ENCODE data around the gene IFI27L2.

The IFI27L2 gene

GRCh38 chr14:94173885-94174603 is 44.6 kb upstream of the IFI27L2 start, which contains the start of gene PPP4R4:
Gene PPP4R4, plus strand, starts transcription at chr14:94174322. Its CDS starts 144 bp downstream, at chr14:94174466.
- DNase-seq (ENCODE audit: low spot score) = peak; percentile 95
- no peak for TF ChIP-seq CTCF (IDR thresholded peaks at IDR 0.05; ENCODE audit: borderline replicate concordance, control extremely low read depth, extremely low read depth, insufficient read depth, missing control alignments)
- in situ Hi-C loops (cut with MboI; ENCODE audit: low sequenced_read_pairs, unreplicated experiment) = loop anchor here (25.0 kb wide), 1 partner anchor 512 kb away; no protein-coding TSS in a partner anchor

- no peak for DNase-seq (ENCODE audit: low spot score)
- no peak for TF ChIP-seq CTCF (IDR thresholded peaks at IDR 0.05; ENCODE audit: borderline replicate concordance, control extremely low read depth, extremely low read depth, insufficient read depth, missing control alignments)
- in situ Hi-C loops (cut with MboI; ENCODE audit: low sequenced_read_pairs, unreplicated experiment) = loop anchor here (25.0 kb wide), 1 partner anchor 511 kb away; no protein-coding TSS in a partner anchor
Measured at GRCh38 chr14:94173471-94173884, 44.1 kb upstream of the IFI27L2 start.

- no peak for DNase-seq (ENCODE audit: low spot score)
- in situ Hi-C loops (cut with MboI; ENCODE audit: low sequenced_read_pairs, unreplicated experiment) = loop anchor here (25.0 kb wide), 1 partner anchor 510 kb away; no protein-coding TSS in a partner anchor
- TF ChIP-seq CTCF (IDR thresholded peaks at IDR 0.05; ENCODE audit: borderline replicate concordance, control extremely low read depth, extremely low read depth, insufficient read depth, missing control alignments) = no peak
Measured at GRCh38 chr14:94172545-94172944, 43.1 kb upstream of the IFI27L2 start.

GRCh38 chr14:94171208-94171607 is 41.8 kb upstream of the IFI27L2 start:
- no peak for TF ChIP-seq CTCF (IDR thresholded peaks at IDR 0.05; ENCODE audit: borderline replicate concordance, control extremely low read depth, extremely low read depth, insufficient read depth, missing control alignments)
- no peak for DNase-seq (ENCODE audit: low spot score)
- in situ Hi-C loops (cut with MboI; ENCODE audit: low sequenced_read_pairs, unreplicated experiment) = loop anchor here (25.0 kb wide), 1 partner anchor 509 kb away; no protein-coding TSS in a partner anchor

GRCh38 chr14:94170136-94170535 is 40.7 kb upstream of the IFI27L2 start:
- in situ Hi-C loops (cut with MboI; ENCODE audit: low sequenced_read_pairs, unreplicated experiment) = loop anchor here (25.0 kb wide), 1 partner anchor 508 kb away; no protein-coding TSS in a partner anchor
- no peak for TF ChIP-seq CTCF (IDR thresholded peaks at IDR 0.05; ENCODE audit: borderline replicate concordance, control extremely low read depth, extremely low read depth, insufficient read depth, missing control alignments)
- DNase-seq (ENCODE audit: low spot score) = no peak

- in situ Hi-C loops (cut with MboI; ENCODE audit: low sequenced_read_pairs, unreplicated experiment) = loop anchor here (25.0 kb wide), 1 partner anchor 503 kb away; no protein-coding TSS in a partner anchor
- no peak for DNase-seq (ENCODE audit: low spot score)
- no peak for TF ChIP-seq CTCF (IDR thresholded peaks at IDR 0.05; ENCODE audit: borderline replicate concordance, control extremely low read depth, extremely low read depth, insufficient read depth, missing control alignments)
Measured at GRCh38 chr14:94165744-94166143, 36.3 kb upstream of the IFI27L2 start.

Data from GM13976 (cell line).